Measurements from ENCODE around the gene CNTNAP2.

- TF ChIP-seq POLR2A (IDR thresholded peaks at IDR 0.05) = no peak
- TF ChIP-seq, protein P1, sequence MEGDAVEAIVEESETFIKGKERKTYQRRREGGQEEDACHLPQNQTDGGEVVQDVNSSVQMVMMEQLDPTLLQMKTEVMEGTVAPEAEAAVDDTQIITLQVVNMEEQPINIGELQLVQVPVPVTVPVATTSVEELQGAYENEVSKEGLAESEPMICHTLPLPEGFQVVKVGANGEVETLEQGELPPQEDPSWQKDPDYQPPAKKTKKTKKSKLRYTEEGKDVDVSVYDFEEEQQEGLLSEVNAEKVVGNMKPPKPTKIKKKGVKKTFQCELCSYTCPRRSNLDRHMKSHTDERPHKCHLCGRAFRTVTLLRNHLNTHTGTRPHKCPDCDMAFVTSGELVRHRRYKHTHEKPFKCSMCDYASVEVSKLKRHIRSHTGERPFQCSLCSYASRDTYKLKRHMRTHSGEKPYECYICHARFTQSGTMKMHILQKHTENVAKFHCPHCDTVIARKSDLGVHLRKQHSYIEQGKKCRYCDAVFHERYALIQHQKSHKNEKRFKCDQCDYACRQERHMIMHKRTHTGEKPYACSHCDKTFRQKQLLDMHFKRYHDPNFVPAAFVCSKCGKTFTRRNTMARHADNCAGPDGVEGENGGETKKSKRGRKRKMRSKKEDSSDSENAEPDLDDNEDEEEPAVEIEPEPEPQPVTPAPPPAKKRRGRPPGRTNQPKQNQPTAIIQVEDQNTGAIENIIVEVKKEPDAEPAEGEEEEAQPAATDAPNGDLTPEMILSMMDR (IDR thresholded peaks at IDR 0.05) = no peak
- no peak for TF ChIP-seq EP300 (IDR thresholded peaks at IDR 0.05)
Measured at GRCh38 chr7:147805996-147806576, 1689.5 kb downstream of the CNTNAP2 start.

Data from tibial nerve (tissue), 4 donors.